Colonic mucosa (tissue), 4 donors: Measurements from ENCODE around the gene PBRM1. TPM values are rescaled to one million over a fixed set of nuclear protein-coding genes. Genes with fewer than 3 reads are reported as not detected.

ENCODE experiments used
- DNase-seq: peaks from one replicate; pipeline ENCODE4 v3.0.0-alpha.2; 2020
- H3K27ac ChIP-seq: fragments of 200-600 bp; one replicate; pipeline ENCODE4 v1.8.0; 2021
- H3K27me3 ChIP-seq: fragments of 200-600 bp; one replicate; pipeline ENCODE4 v1.8.0; 2021
- H3K36me3 ChIP-seq: fragments of 200-600 bp; one replicate; pipeline ENCODE4 v1.8.0; 2021
- H3K4me1 ChIP-seq: fragments of 200-600 bp; one replicate; pipeline ENCODE4 v1.8.0; 2021; ENCODE audit warnings: mild to moderate bottlenecking
- H3K4me3 ChIP-seq: fragments of 200-600 bp; one replicate; pipeline ENCODE4 v1.8.0; 2021
- H3K9ac ChIP-seq, 2 donors: one replicate each; pipeline ENCODE4 v1.7.0; 2013; ENCODE audit warnings: control low read depth in 2 of 2, low read depth in 2 of 2, low read length in 2 of 2
- H3K9me3 ChIP-seq: fragments of 200-600 bp; one replicate; pipeline ENCODE4 v1.8.0; 2021
- CTCF ChIP-seq: fragments of 200-600 bp; IDR thresholded peaks from one replicate; pipeline ENCODE4 v1.8.0; 2022; ENCODE audit warnings: antibody characterized with exemption, mild to moderate bottlenecking
- intact Hi-C: fragments of 100-400 bp; cut with DNase I; formaldehyde crosslinking; loops from one replicate; pipeline ENCODE4 v1.14.1; 2022
- total RNA-seq, 2 donors: library from RNA; stranded (reverse); fragmentation: NEBNext Ultra II Directional in 1 of 2; extraction: Animal tissue kit (Norgen Biotek cat#: 25700) in 1 of 2; gene quantifications; one replicate each; pipeline ENCODE4 v1.2.1, GENCODE V29; 2021
- donor health status: healthy.
- donor health status: DM: no; HTN: no; CAD: no.
- donor health status: DM: no; HTN: no; CAD: no.

The PBRM1 gene
- total RNA-seq, 2 donors from 2014 or later, result 53.6 to 65.7 TPM

- no peak overlapping the region for H3K27ac ChIP-seq
- H3K27me3 ChIP-seq, result no peaks in the 10 kb centered on the region
- H3K9ac ChIP-seq, result no peak overlapping the region
- H3K4me3 ChIP-seq, result no peak overlapping the region
- H3K4me1 ChIP-seq, result peaks cover 4% of the 10 kb centered on the region
- intact Hi-C loops, result no loop called here
- TF ChIP-seq CTCF, result no peak
- no peaks in the 10 kb centered on the region for H3K9me3 ChIP-seq
- DNase-seq, result no peak
- peaks cover 44% of the 10 kb centered on the region for H3K36me3 ChIP-seq
Observed at GRCh38 chr3:52690560-52690959, 4.8 kb upstream of the PBRM1 start.

- H3K9ac ChIP-seq, result no peak overlapping the region
- no peak for DNase-seq
- intact Hi-C loops, result no loop called here
- peaks cover 37% of the 10 kb centered on the region for H3K36me3 ChIP-seq
- no peak overlapping the region for H3K27ac ChIP-seq
- H3K4me3 ChIP-seq, result no peak overlapping the region
- no peak for TF ChIP-seq CTCF
- no peaks in the 10 kb centered on the region for H3K9me3 ChIP-seq
- H3K27me3 ChIP-seq, result no peaks in the 10 kb centered on the region
- peaks cover 4% of the 10 kb centered on the region for H3K4me1 ChIP-seq
Observed at GRCh38 chr3:52689151-52689550, 3.4 kb upstream of the PBRM1 start.

- H3K9me3 ChIP-seq, result no peaks in the 10 kb centered on the region
- H3K4me1 ChIP-seq, result peaks cover 4% of the 10 kb centered on the region
- TF ChIP-seq CTCF, result no peak
- H3K9ac ChIP-seq, result no peak overlapping the region
- intact Hi-C loops, result no loop called here
- H3K36me3 ChIP-seq, result peaks cover 30% of the 10 kb centered on the region
- DNase-seq, result no peak
- H3K27me3 ChIP-seq, result no peaks in the 10 kb centered on the region
- H3K4me3 ChIP-seq, result no peak overlapping the region
- no peak overlapping the region for H3K27ac ChIP-seq
Observed at GRCh38 chr3:52688266-52688665, 2.6 kb upstream of the PBRM1 start.

GRCh38 chr3:52685285-52685708 is 416 bp downstream of the PBRM1 start:
- Histone ChIP-seq H3K9ac (peak overlapping the region; percentile 84), H3K36me3 (peaks cover 13% of the 10 kb centered on the region), H3K4me1 (peaks cover 7% of the 10 kb centered on the region), H3K27ac (peak overlapping the region; percentile 87), H3K9me3 (no peaks in the 10 kb centered on the region), H3K27me3 (no peaks in the 10 kb centered on the region), H3K4me3 (peak overlapping the region; percentile 57)
- TF ChIP-seq CTCF, result no peak
- intact Hi-C loops, result no loop called here
- DNase-seq, result peak; percentile 84

GRCh38 chr3:52684184-52684583 is 1.5 kb downstream of the PBRM1 start:
- H3K9ac ChIP-seq, result peak overlapping the region; percentile 1 to 84
- H3K9me3 ChIP-seq, result no peaks in the 10 kb centered on the region
- H3K4me3 ChIP-seq, result peak overlapping the region; percentile 57
- intact Hi-C loops, result no loop called here
- DNase-seq, result no peak
- peaks cover 4% of the 10 kb centered on the region for H3K36me3 ChIP-seq
- no peak for TF ChIP-seq CTCF
- H3K27me3 ChIP-seq, result no peaks in the 10 kb centered on the region
- no peak overlapping the region for H3K27ac ChIP-seq
- peaks cover 7% of the 10 kb centered on the region for H3K4me1 ChIP-seq

- no peaks in the 10 kb centered on the region for H3K9me3 ChIP-seq
- H3K4me3 ChIP-seq, result no peak overlapping the region
- no peaks in the 10 kb centered on the region for H3K36me3 ChIP-seq
- H3K27me3 ChIP-seq, result no peaks in the 10 kb centered on the region
- intact Hi-C loops, result no loop called here
- peaks cover 7% of the 10 kb centered on the region for H3K4me1 ChIP-seq
- no peak overlapping the region for H3K27ac ChIP-seq
- no peak for TF ChIP-seq CTCF
- no peak overlapping the region for H3K9ac ChIP-seq
- no peak for DNase-seq
Observed at GRCh38 chr3:52683611-52684010, 2.1 kb downstream of the PBRM1 start.
